K562 (cell line): ENCODE data around the gene KIAA1958. TPM values are rescaled to one million over a fixed set of nuclear protein-coding genes. Genes with fewer than 3 reads are reported as not detected.

Source experiments
- ATAC-seq: fragments of 200-7000 bp; cut with Tn5 transposase; 3 replicates; pipeline ENCODE4 v1.9.1; 2020; ENCODE audit warnings: moderate library complexity
- BruUV-seq: library from RNA; stranded (reverse); fragments of 400-500 nt; replicated peaks from 2 replicates; lab custom pipeline; 2021; lab: Mats Ljungman, UMichigan
- CTCF ChIA-PET: fragments of 300-600 bp; formaldehyde crosslinking; extraction: SDS; loops from one replicate; lab custom pipeline; 2021; ENCODE audit warnings: low intra/inter-chr PET ratio; lab: Yijun Ruan, JAX
- POLR2A ChIA-PET: fragments of 300-600, 350-650 bp; sonication (Branson Sonifier 250); formaldehyde crosslinking; extraction: SDS; loops from one replicate; lab custom pipeline; 2021; ENCODE audit warnings: antibody characterized with exemption, inconsistent platforms; lab: Yijun Ruan, JAX
- DNase-seq, 4 experiments: peaks; one replicate each; pipeline versions ENCODE4 v3.0.0 to v3.0.0-alpha.2; 2011 to 2018; ENCODE audit warnings: low spot score in 3 of 4, mixed read lengths in 3 of 4; ENCODE audit errors: extremely low read depth in 1 of 4
- FAIRE-seq: peaks from 2 replicates; lab custom pipeline; 2011; peaks lifted over from hg19 to GRCh38; lab: Jason Lieb, UNC
- H2AFZ ChIP-seq: 2 replicates; pipeline ENCODE4 v1.6.0; 2011; ENCODE audit warnings: low read depth, low read length, control low read depth, inconsistent platforms
- H3K27ac ChIP-seq: fragments of 200-600 bp; 3 replicates; pipeline ENCODE4 v1.8.0; 2011; ENCODE audit warnings: low read depth, mild to moderate bottlenecking, control low read depth, inconsistent platforms, low read length, moderate library complexity, mixed read lengths; ENCODE audit errors: extremely low read depth
- H3K27me3 ChIP-seq, 2 experiments: fragments of 300-600 bp in 1 of 2; 2 replicates in 1 of 2; 3 replicates in 1 of 2; pipeline versions ENCODE4 v1.6.0 to v1.8.0; 2011; ENCODE audit warnings: inconsistent platforms in 2 of 2, low read length in 2 of 2, mild to moderate bottlenecking in 1 of 2, mixed read lengths in 1 of 2, moderate library complexity in 1 of 2; ENCODE audit not compliant: control insufficient read depth in 2 of 2, insufficient read depth in 2 of 2
- H3K36me3 ChIP-seq: fragments of 300-600 bp; 3 replicates; pipeline ENCODE4 v1.8.0; 2011; ENCODE audit warnings: mild to moderate bottlenecking, low read length, inconsistent platforms; ENCODE audit not compliant: control insufficient read depth, insufficient read depth
- H3K4me1 ChIP-seq, 2 experiments: fragments of 200-600 bp in 1 of 2; replicated peaks in 1 of 2; 2 replicates in 1 of 2; 3 replicates in 1 of 2; pipeline versions ENCODE4 v1.5.1 to v1.8.0; 2011; ENCODE audit warnings: inconsistent platforms in 2 of 2, low read length in 2 of 2, mild to moderate bottlenecking in 1 of 2, mixed read lengths in 1 of 2, moderate library complexity in 1 of 2; ENCODE audit not compliant: control insufficient read depth in 2 of 2, insufficient read depth in 2 of 2
- H3K4me2 ChIP-seq: 2 replicates; pipeline ENCODE4 v1.6.1; 2011; ENCODE audit warnings: low read length, control low read depth, inconsistent platforms, mixed read lengths; ENCODE audit not compliant: insufficient read depth
- H3K4me3 ChIP-seq: fragments of 200-600 bp; sonication (generic), shearing (Covaris generic); 2 replicates; pipeline ENCODE4 v1.5.1; 2016; ENCODE audit warnings: control low read depth, inconsistent platforms
- H3K79me2 ChIP-seq: fragments of 200-600 bp; 3 replicates; pipeline ENCODE4 v1.8.0; 2011; ENCODE audit warnings: low read length, inconsistent platforms; ENCODE audit not compliant: control insufficient read depth, insufficient read depth
- H3K9ac ChIP-seq, 2 experiments: 2 replicates each; pipeline versions ENCODE4 v1.6.0 to v1.6.1; 2011; ENCODE audit warnings: low read depth in 2 of 2, low read length in 2 of 2, control low read depth in 1 of 2, inconsistent platforms in 1 of 2, mild to moderate bottlenecking in 1 of 2, mixed read lengths in 1 of 2; ENCODE audit not compliant: insufficient read depth in 1 of 2
- H3K9me1 ChIP-seq: one replicate; pipeline ENCODE4 v1.6.0; 2011; ENCODE audit warnings: inconsistent platforms, mild to moderate bottlenecking, low read length, moderate library complexity; ENCODE audit not compliant: control insufficient read depth, insufficient read depth
- H3K9me3 ChIP-seq: replicated peaks from 2 replicates; pipeline ENCODE4 v1.5.1; 2011; ENCODE audit warnings: low read depth, low read length, inconsistent platforms; ENCODE audit not compliant: control insufficient read depth, insufficient read depth
- H4K20me1 ChIP-seq: replicated peaks from 2 replicates; pipeline ENCODE4 v1.6.1; 2011; ENCODE audit warnings: low read length, inconsistent platforms, mixed read lengths; ENCODE audit not compliant: control insufficient read depth, insufficient read depth
- ERF ChIP-seq: fragments of 450-650 bp; formaldehyde crosslinking; IDR thresholded peaks from 2 replicates; pipeline ENCODE4 v1.4.0; 2020; ENCODE audit warnings: mild to moderate bottlenecking, mixed read lengths
- IFI16 ChIP-seq: fragments of 250-450 bp; sonication (Bioruptor Pico); IDR thresholded peaks from 2 replicates; pipeline ENCODE4 v2.1.2; 2022; ENCODE audit warnings: mild to moderate bottlenecking, inconsistent platforms
- MTA1 ChIP-seq: fragments of 450-650 bp; IDR thresholded peaks from 2 replicates; pipeline ENCODE4 v1.6.1; 2017; ENCODE audit warnings: borderline replicate concordance
- SOX6 ChIP-seq: fragments of 450-650 bp; IDR thresholded peaks from 2 replicates; pipeline ENCODE4 v1.6.1; 2014; ENCODE audit warnings: mild to moderate bottlenecking
- STAG1 ChIP-seq: sonication (generic); formaldehyde crosslinking; IDR thresholded peaks from 2 replicates; pipeline ENCODE4 v1.5.0; 2020; ENCODE audit warnings: missing genetic modification reagents, borderline replicate concordance
- WGBS: fragments of 100-300 bp; shearing (Covaris generic); methylation state at CpG from one replicate; pipeline ENCODE4 v1.1.6; 2016; ENCODE audit warnings: low coverage, mixed read lengths; ENCODE audit not compliant: insufficient coverage; ENCODE audit errors: missing lambda C conversion rate; 5-methylcytosine and 5-hydroxymethylcytosine counted together
- in situ Hi-C: fragments of 300-500 bp; cut with MboI; formaldehyde crosslinking; loops from 4 replicates; pipeline ENCODE4 v1.15.0; 2018; ENCODE audit warnings: inconsistent platforms, mixed read lengths
- intact Hi-C: fragments of 100-400 bp; cut with micrococcal nuclease; formaldehyde crosslinking; loops from 2 replicates; pipeline ENCODE4 v1.14.2; 2022
- polyA plus RNA-seq, 8 experiments: library from polyadenylated mRNA; depleted of rRNA in 4 of 8; stranded (reverse) in 5 of 8; unstranded in 3 of 8; fragments of >200 nt; fragmentation: Nextera tagmentation in 2 of 8; fragmentation: Illumina TruSeq in 1 of 8; extraction: Ambion mirVana in 2 of 8; extraction: Trizol in 1 of 8; gene quantifications; 2 replicates each; pipeline versions ENCODE4 v1.2.1 to v1.2.3, GENCODE V29; 2011 to 2014; ENCODE audit warnings: inconsistent platforms in 1 of 8, missing spikeins in 1 of 8
- total RNA-seq, 7 experiments: library from RNA; depleted of rRNA in 6 of 7; stranded (reverse); fragments of >200 nt in 6 of 7; fragmentation: Illumina TruSeq in 2 of 7; extraction: Trizol in 2 of 7; gene quantifications; 2 replicates each; pipeline versions ENCODE4 v1.2.1 to v1.2.3, GENCODE V29; 2011 to 2021; ENCODE audit warnings: low replicate concordance in 1 of 7

KIAA1958 gene
- total and polyA plus RNA-seq, 9 of the 15 experiments (the other 6 are each of a cell fraction or from before 2014, with no cell fraction given) = 1.1 to 16.0 (median 10.1) TPM

DNA sequence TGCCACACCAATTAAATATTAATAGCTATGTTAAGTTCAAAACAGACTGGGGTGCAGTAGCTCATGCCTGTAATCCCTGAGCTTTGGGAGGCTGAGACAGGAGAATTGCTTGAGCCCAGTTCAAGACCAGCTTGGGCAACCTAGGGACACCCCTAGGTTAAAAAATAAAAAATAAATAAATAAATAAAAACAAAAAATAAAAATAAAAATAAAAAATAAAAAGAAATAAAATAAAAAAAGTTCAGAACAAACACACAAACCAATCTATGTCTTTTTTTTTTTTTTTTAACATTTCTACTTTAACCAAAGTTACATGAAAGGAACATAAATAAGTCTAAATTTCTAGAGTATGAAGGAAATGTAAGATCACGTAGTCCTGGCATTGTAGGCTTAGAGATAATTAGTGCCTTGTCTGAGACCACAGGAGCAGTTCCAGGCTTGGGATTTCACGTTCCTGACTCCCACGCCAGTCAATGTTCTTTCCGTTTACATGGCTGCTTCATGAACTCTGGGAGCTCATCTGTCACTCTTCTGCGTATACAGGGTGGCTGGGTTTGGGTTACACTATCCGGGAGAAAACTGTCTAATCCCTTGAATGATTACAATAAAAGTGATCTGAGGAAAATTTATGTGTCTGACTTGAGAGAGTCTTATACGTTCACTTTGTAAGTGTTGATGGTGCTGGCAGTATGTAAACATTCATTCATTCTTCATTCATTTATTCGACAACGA lies 85.2 kb downstream of the KIAA1958 start:
- DNase-seq (no peak), ATAC-seq (no peak), FAIRE-seq (no peak)
- H3K4me1 ChIP-seq = no peaks in the 10 kb centered on the region; a peak in 1 of 5 replicates
- H3K27me3 ChIP-seq = no peaks in the 10 kb centered on the region
- no peak overlapping the region for H2AFZ ChIP-seq
- peaks cover 17% of the 10 kb centered on the region; the same call in 1 of the 3 replicates for H3K36me3 ChIP-seq
- POLR2A ChIA-PET = interaction anchor here (1.3 to 1.5 kb wide), 3 partner anchors 9 to 12 kb away, joined by 3 to 6 read pairs (median 4); no protein-coding TSS in a partner anchor
- no peaks in the 10 kb centered on the region for H3K9me3 ChIP-seq
- no peak overlapping the region for H3K4me3 ChIP-seq
- H3K4me2 ChIP-seq = no peak overlapping the region
- peaks cover 13% of the 10 kb centered on the region; the same call in 1 of the 2 replicates for H4K20me1 ChIP-seq
- CTCF ChIA-PET = interaction anchor here (0.7 kb wide), 1 partner anchor 447 kb away, joined by 5 read pairs; no protein-coding TSS in a partner anchor
- in situ Hi-C loops (no loop called here), intact Hi-C loops (no loop called here)
- WGBS = 76% methylated on average over 9 of the region's 9 CpGs
- no TSS peak for BruUV-seq
- no peak overlapping the region for H3K9ac ChIP-seq
- peaks cover 3% of the 10 kb centered on the region for H3K9me1 ChIP-seq
- no peak overlapping the region for H3K27ac ChIP-seq
- H3K79me2 ChIP-seq = peaks cover 16% of the 10 kb centered on the region; the same call in 1 of the 3 replicates
- TF ChIP-seq IFI16 (CRISPR knock-in tag) (no peak), MTA1 (no peak), STAG1 (CRISPR knock-in tag) (no peak), ERF (CRISPR knock-in tag) (no peak), SOX6 (no peak)
- TF ChIP-seq, all 486 proteins: peak for 0
